GM12878 (cell line): Measurements from ENCODE around the gene ABHD14A. TPM values are rescaled to one million over a fixed set of nuclear protein-coding genes. Genes with fewer than 3 reads are reported as not detected.

Experiments
- ATAC-seq: fragments of 200-7000 bp; cut with Tn5 transposase; 3 replicates; pipeline ENCODE4 v1.9.1; 2020; ENCODE audit warnings: mild to moderate bottlenecking, moderate library complexity
- BruUV-seq: library from RNA; stranded (reverse); fragments of 400-500 nt; replicated peaks from 2 replicates; lab custom pipeline; 2021; lab: Mats Ljungman, UMichigan
- CTCF ChIA-PET: fragments of 300-600 bp; sonication (Branson Sonifier 250); formaldehyde crosslinking; extraction: SDS; loops from one replicate; lab custom pipeline; 2021; ENCODE audit warnings: inconsistent platforms; lab: Yijun Ruan, JAX
- POLR2A ChIA-PET: fragments of 350-600 bp; formaldehyde crosslinking; extraction: SDS; loops from one replicate; lab custom pipeline; 2021; ENCODE audit warnings: inconsistent platforms; lab: Charles Lee
- RAD21 ChIA-PET: fragments of 300-600 bp; sonication (Branson Sonifier 250); formaldehyde crosslinking; loops from one replicate; lab custom pipeline; 2023; ENCODE audit warnings: antibody characterized with exemption; ENCODE audit not compliant: unreplicated experiment; lab: Charles Lee
- SMC1A ChIA-PET: fragments of 300-600 bp; sonication (Branson Sonifier 250); formaldehyde crosslinking; loops from one replicate; lab custom pipeline; 2023; ENCODE audit not compliant: unreplicated experiment, uncharacterized antibody; lab: Charles Lee
- DNase-seq: peaks from one replicate; pipeline ENCODE4 v3.0.0-alpha.2; 2011; ENCODE audit warnings: low read depth, low spot score
- FAIRE-seq: peaks from 3 replicates; lab custom pipeline; 2011; peaks lifted over from hg19 to GRCh38; lab: Jason Lieb, UNC
- H2AFZ ChIP-seq: 2 replicates; pipeline ENCODE4 v1.6.0; 2011; ENCODE audit warnings: low read depth, low read length, control low read depth; ENCODE audit not compliant: control insufficient read depth
- H3K27ac ChIP-seq: 2 replicates; pipeline ENCODE4 v1.5.1; 2011; ENCODE audit warnings: control low read depth; ENCODE audit not compliant: control insufficient read depth, insufficient read depth
- H3K27me3 ChIP-seq, 2 experiments: replicated peaks in 1 of 2; 2 replicates each; pipeline versions ENCODE4 v1.6.0 to v1.6.1; 2011; ENCODE audit warnings: low read length in 1 of 2; ENCODE audit not compliant: control insufficient read depth in 2 of 2, insufficient read depth in 2 of 2
- H3K36me3 ChIP-seq, 2 experiments: 2 replicates each; pipeline ENCODE4 v1.5.1; 2011; ENCODE audit warnings: low read length in 1 of 2; ENCODE audit not compliant: control insufficient read depth in 2 of 2, insufficient read depth in 2 of 2
- H3K4me1 ChIP-seq: 2 replicates; pipeline ENCODE4 v1.6.1; 2011; ENCODE audit warnings: mild to moderate bottlenecking, low read length, moderate library complexity, mixed read lengths; ENCODE audit not compliant: control insufficient read depth, insufficient read depth
- H3K4me2 ChIP-seq: 2 replicates; pipeline ENCODE4 v1.6.0; 2011; ENCODE audit warnings: control low read depth; ENCODE audit not compliant: control insufficient read depth, insufficient read depth
- H3K4me3 ChIP-seq: fragments of 200-600 bp; sonication (generic); 2 replicates; pipeline ENCODE4 v1.5.1; 2016
- H3K79me2 ChIP-seq: 2 replicates; pipeline ENCODE4 v1.6.0; 2011; ENCODE audit warnings: low read length; ENCODE audit not compliant: control insufficient read depth, insufficient read depth
- H3K9ac ChIP-seq: 2 replicates; pipeline ENCODE4 v1.8.0; 2011; ENCODE audit warnings: low read length, control low read depth, mixed read lengths; ENCODE audit not compliant: control insufficient read depth, insufficient read depth
- H3K9me3 ChIP-seq: replicated peaks from 3 replicates; pipeline ENCODE4 v1.5.1; 2011; ENCODE audit warnings: mild to moderate bottlenecking, low read length; ENCODE audit not compliant: control insufficient read depth, insufficient read depth
- H4K20me1 ChIP-seq: 2 replicates; pipeline ENCODE4 v1.6.0; 2011; ENCODE audit not compliant: control insufficient read depth, insufficient read depth
- ASH2L ChIP-seq: fragments of 300-600, 200-600 bp; sonication (generic); IDR thresholded peaks from 2 replicates; pipeline ENCODE4 v1.6.1; 2017; ENCODE audit warnings: low read depth, mild to moderate bottlenecking, borderline replicate concordance
- CBX5 ChIP-seq: sonication (generic); IDR thresholded peaks from 2 replicates; pipeline ENCODE4 v1.6.1; 2016; ENCODE audit warnings: low read depth, moderate library complexity, mild to moderate bottlenecking, inconsistent platforms
- EP300 ChIP-seq, 2 experiments: fragments of 150-350 bp in 1 of 2; IDR thresholded peaks; 2 replicates each; pipeline ENCODE4 v1.6.1; 2011 to 2012; ENCODE audit warnings: low read depth in 2 of 2, low read length in 2 of 2, borderline replicate concordance in 1 of 2, improper control_type of control experiment in 1 of 2, inconsistent platforms in 1 of 2; ENCODE audit not compliant: control insufficient read depth in 1 of 2
- PKNOX1 ChIP-seq: fragments of 450-650 bp; IDR thresholded peaks from 2 replicates; pipeline ENCODE4 v1.6.1; 2016; ENCODE audit warnings: mild to moderate bottlenecking
- ZNF687 ChIP-seq: fragments of 450-650 bp; IDR thresholded peaks from 2 replicates; pipeline ENCODE4 v1.6.1; 2017; ENCODE audit warnings: mild to moderate bottlenecking, moderate library complexity
- WGBS: methylation state at CpG from one replicate; pipeline ENCODE4 v1.1.6; 2016; ENCODE audit warnings: low lambda C conversion rate; ENCODE audit not compliant: insufficient replicate concordance, insufficient coverage; ENCODE audit errors: missing lambda C conversion rate; 5-methylcytosine and 5-hydroxymethylcytosine counted together
- in situ Hi-C: fragments of 300-500 bp; cut with MboI; formaldehyde crosslinking; loops from 9 replicates; pipeline ENCODE4 v1.14.3; 2018; ENCODE audit warnings: mixed read lengths
- intact Hi-C: fragments of 100-400 bp; cut with micrococcal nuclease; formaldehyde crosslinking; loops from one replicate; pipeline ENCODE4 v1.14.2; 2022; ENCODE audit not compliant: unreplicated experiment
- polyA plus RNA-seq, 11 experiments: library from polyadenylated mRNA; depleted of rRNA in 4 of 11; unstranded in 6 of 11; stranded (reverse) in 5 of 11; fragments of >200 nt; fragmentation: Nextera tagmentation in 4 of 11; fragmentation: Illumina TruSeq in 1 of 11; extraction: Ambion mirVana in 4 of 11; extraction: Trizol in 1 of 11; gene quantifications; 1 replicate in 1 of 11; 2 replicates in 10 of 11; pipeline versions ENCODE4 v1.2.1 to v1.2.3, GENCODE V29; 2011 to 2016; ENCODE audit warnings: inconsistent platforms in 2 of 11, missing spikeins in 2 of 11, low read depth in 1 of 11
- total RNA-seq, 4 experiments: library from RNA; depleted of rRNA in 3 of 4; stranded (reverse); fragments of >200 nt in 3 of 4; fragmentation: Illumina TruSeq in 1 of 4; extraction: Trizol in 1 of 4; gene quantifications; 2 replicates each; pipeline versions ENCODE4 v1.2.1 to v1.2.3, GENCODE V29; 2013 to 2021

Gene ABHD14A
- total and polyA plus RNA-seq, 10 of the 15 experiments (the other 5 are each of a cell fraction or from before 2014, with no cell fraction given), result 1.2 to 27.0 (median 7.9) TPM

GRCh38 chr3:51985063-51985462 is 10.2 kb downstream of the ABHD14A start:
- no peaks in the 10 kb centered on the region for H3K9me3 ChIP-seq
- RAD21 ChIA-PET, result interaction anchor here (0.6 to 0.7 kb wide), 2 partner anchors 115 to 218 kb away, joined by 4 to 5 read pairs; no protein-coding TSS in a partner anchor
- 79% methylated on average over 6 of the region's 6 CpGs for WGBS
- DNase-seq (no peak), ATAC-seq (no peak), FAIRE-seq (no peak)
- H2AFZ ChIP-seq, result no peak overlapping the region
- SMC1A ChIA-PET, result interaction anchor here (1.4 kb wide), 1 partner anchor 10 kb away, joined by 12 read pairs; the partner anchor contains the start of gene RPL29
- H3K4me3 ChIP-seq, result no peak overlapping the region
- CTCF ChIA-PET, result interaction anchor here (0.5 to 4.6 kb wide), 3 partner anchors 12 to 130 kb away, joined by 3 to 56 read pairs (median 34); partner anchors contain the start of genes ABHD14A, ABHD14B, PARP3 and RRP9
- POLR2A ChIA-PET, result interaction anchor here (0.6 to 4.0 kb wide), 3 partner anchors 10 to 1418 kb away, joined by 3 to 30 read pairs (median 3); partner anchors contain the start of genes C3orf18 and RPL29
- no peak overlapping the region for H3K4me2 ChIP-seq
- no peaks in the 10 kb centered on the region for H3K36me3 ChIP-seq
- H3K79me2 ChIP-seq, result peaks cover 3% of the 10 kb centered on the region
- intact Hi-C loops (no loop called here), in situ Hi-C loops (no loop called here)
- BruUV-seq, result no TSS peak
- no peak for TF ChIP-seq EP300 (IDR thresholded peaks at IDR 0.05; ENCODE audit: borderline replicate concordance in 1 of 2, control insufficient read depth in 1 of 2, low read depth in 2 of 2, low read length in 2 of 2)
- no peak for TF ChIP-seq PKNOX1
- no peak for TF ChIP-seq ZNF687
- TF ChIP-seq ASH2L, result no peak
- TF ChIP-seq CBX5, result no peak
- no peak overlapping the region for H3K9ac ChIP-seq
- H3K27ac ChIP-seq, result no peak overlapping the region
- H3K27me3 ChIP-seq, result no peaks in the 10 kb centered on the region
- peaks cover 8% of the 10 kb centered on the region for H3K4me1 ChIP-seq
- no peaks in the 10 kb centered on the region for H4K20me1 ChIP-seq
